ENCODE measurements around the gene DNAJC18. TPM values are rescaled to one million over a fixed set of nuclear protein-coding genes. Genes with fewer than 3 reads are reported as not detected.

DNAJC18 gene
- total and polyA plus RNA-seq, 2 of the 4 experiments (the other 2 are of a cell fraction): 8.5 to 11.1 TPM

DNA sequence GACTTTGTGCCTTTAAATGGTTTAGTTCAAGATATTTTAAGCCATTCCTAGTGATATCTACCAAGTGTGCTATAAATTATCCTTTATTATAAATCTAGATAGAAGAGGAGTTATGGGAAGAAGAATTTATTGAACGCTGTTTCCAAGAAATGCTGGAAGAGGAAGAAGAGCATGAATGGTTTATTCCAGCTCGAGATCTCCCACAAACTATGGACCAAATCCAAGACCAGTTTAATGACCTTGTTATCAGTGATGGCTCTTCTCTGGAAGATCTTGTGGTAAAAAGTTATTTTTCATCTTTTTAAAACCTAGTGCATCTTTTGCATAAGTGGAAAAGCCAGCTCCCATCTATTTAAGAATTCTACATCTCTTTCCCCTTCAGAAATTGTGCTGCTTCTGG lies 74.9 kb downstream of the DNAJC18 start:
- Histone ChIP-seq H4K20me1 (ENCODE audit: insufficient read depth, low read length) (peaks cover 45% of the 10 kb centered on the region), H4K91ac (ENCODE audit: insufficient read depth, low read depth, low read length) (no peak overlapping the region), H2AFZ (replicated peaks; ENCODE audit: low read length, poor library complexity) (no peak overlapping the region), H3K4me3 (ENCODE audit: insufficient read depth, low read depth, low read length) (no peak overlapping the region), H3K56ac (ENCODE audit: extremely low read depth, insufficient read depth, low read length) (no peak overlapping the region), H4K5ac (ENCODE audit: low read depth, low read length) (no peak overlapping the region), H2AK5ac (ENCODE audit: low read depth, low read length) (no peak overlapping the region), H2BK20ac (ENCODE audit: low read depth, low read length) (no peak overlapping the region), H4K8ac (ENCODE audit: low read depth in 2 of 2, low read length in 2 of 2) (no peak overlapping the region), H3K27ac (ENCODE audit: insufficient read depth, low read length) (no peak overlapping the region), H2AK9ac (replicated peaks; ENCODE audit: low read depth, low read length, poor library complexity) (no peak overlapping the region), H3K27me3 (ENCODE audit: control insufficient read depth, insufficient read depth, low read length) (no peaks in the 10 kb centered on the region), H3K36me3 (ENCODE audit: control insufficient read depth, insufficient read depth, low read length) (peaks cover 30% of the 10 kb centered on the region), H3K18ac (ENCODE audit: low read depth, low read length) (no peak overlapping the region), H2BK15ac (ENCODE audit: low read depth, low read length) (no peak overlapping the region), H3K4ac (ENCODE audit: low read depth, low read length) (no peak overlapping the region), H3K9ac (ENCODE audit: low read depth, low read length) (no peak overlapping the region), H3K4me1 (ENCODE audit: control insufficient read depth, insufficient read depth, low read length) (peaks cover 4% of the 10 kb centered on the region), H2BK120ac (ENCODE audit: low read depth, low read length) (no peak overlapping the region), H3K23ac (ENCODE audit: low read depth, low read length) (no peak overlapping the region), H3K9me1 (ENCODE audit: insufficient read depth, low read length) (peaks cover 2% of the 10 kb centered on the region), H2BK5ac (ENCODE audit: low read depth, low read length, poor library complexity, severe bottlenecking) (no peak overlapping the region), H3K4me2 (ENCODE audit: low read depth, low read length) (no peak overlapping the region), H3K79me1 (ENCODE audit: low read depth in 1 of 2, low read length in 2 of 2) (peaks cover 19 to 60% of the 10 kb centered on the region in 2 experiments), H3K9me3 (ENCODE audit: control insufficient read depth, insufficient read depth, low read length) (no peaks in the 10 kb centered on the region), H3K14ac (replicated peaks; ENCODE audit: low read depth, low read length) (no peak overlapping the region)
- intact Hi-C loops (cut with micrococcal nuclease) (no loop called here), in situ Hi-C loops (cut with MboI; ENCODE audit: low sequenced_read_pairs) (no loop called here), dilution Hi-C loops (cut with HindIII; ENCODE audit: low sequenced_read_pairs, unreplicated experiment) (no loop called here)
- no CpG with 5 or more reads among the region's 2 CpGs for WGBS, 2 experiments (ENCODE audit: extremely low coverage in 2 of 2, insufficient read length in 1 of 2)
- TF ChIP-seq CHD1 (IDR thresholded peaks at IDR 0.05; ENCODE audit: low read depth, low read length) (no peak), MXI1 (IDR thresholded peaks at IDR 0.05; ENCODE audit: borderline replicate concordance, low read depth, low read length) (no peak), POLR2A (IDR thresholded peaks at IDR 0.05; ENCODE audit: low read depth, low read length) (no peak)
- BruUV-seq (replicated peaks): no TSS peak
- POLR2A ChIA-PET (ENCODE audit: unreplicated experiment): no interaction called here
- no peak for DNase-seq
- no peak for ATAC-seq (ENCODE audit: low read depth)
- CTCF ChIA-PET: no interaction called here
